GM11168 (cell line): Measurements from ENCODE around the gene ART1.

Source experiments
- in situ Hi-C: fragments of 300-500 bp; cut with MboI; formaldehyde crosslinking; loops from one replicate; pipeline ENCODE4 v1.12.0; 2022; ENCODE audit warnings: low sequenced_read_pairs; ENCODE audit not compliant: unreplicated experiment

Gene ART1

DNA sequence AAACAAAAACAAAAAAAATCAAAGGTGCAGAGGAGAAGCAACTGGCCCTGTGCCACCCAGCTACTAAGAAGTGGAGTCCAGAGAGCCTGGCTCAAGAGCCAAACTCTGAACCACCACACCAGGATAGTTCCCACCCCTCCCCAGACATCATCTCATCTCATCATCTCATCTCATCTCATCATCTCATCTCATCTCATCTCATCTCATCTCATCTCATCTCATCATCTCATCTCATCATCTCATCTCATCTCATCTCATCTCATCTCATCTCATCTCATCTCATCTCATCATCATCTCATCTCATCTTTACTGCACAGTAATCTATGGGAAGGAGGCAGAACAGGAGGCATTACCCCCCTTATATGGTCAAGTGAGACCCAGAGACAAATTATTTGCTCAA is 17.9 kb downstream of the ART1 start:
- in situ Hi-C loops, result no loop called here

DNA sequence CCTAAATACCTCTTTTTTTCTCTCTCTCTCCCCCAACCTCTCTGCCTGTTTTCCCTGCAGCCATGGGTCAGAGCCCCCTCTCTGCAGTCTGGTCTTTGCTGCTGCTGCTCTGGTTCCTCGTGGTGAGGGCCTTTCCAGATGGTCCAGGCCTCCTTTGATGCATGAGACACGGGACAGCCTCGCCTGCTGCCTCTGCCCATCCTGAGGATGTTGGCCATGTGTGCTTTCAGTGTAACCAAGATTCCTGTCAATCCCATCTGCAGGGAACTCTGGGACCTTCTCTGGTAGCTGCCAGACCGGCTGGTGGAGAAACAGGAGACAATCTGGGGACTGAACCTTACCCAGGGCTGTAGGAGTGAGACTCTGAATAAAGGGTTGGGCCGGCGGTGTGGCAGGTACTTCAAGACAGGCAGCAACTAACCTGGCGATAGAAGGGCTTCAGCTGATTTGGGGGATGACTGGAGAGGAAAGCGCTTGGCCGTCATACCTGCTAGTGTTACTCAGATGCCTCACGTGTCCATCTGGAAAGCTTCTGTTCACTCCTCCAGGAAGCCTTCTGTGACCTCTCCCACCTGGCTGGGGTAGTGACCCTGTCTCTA is 19.2 kb downstream of the ART1 start:
- in situ Hi-C loops, result no loop called here

DNA sequence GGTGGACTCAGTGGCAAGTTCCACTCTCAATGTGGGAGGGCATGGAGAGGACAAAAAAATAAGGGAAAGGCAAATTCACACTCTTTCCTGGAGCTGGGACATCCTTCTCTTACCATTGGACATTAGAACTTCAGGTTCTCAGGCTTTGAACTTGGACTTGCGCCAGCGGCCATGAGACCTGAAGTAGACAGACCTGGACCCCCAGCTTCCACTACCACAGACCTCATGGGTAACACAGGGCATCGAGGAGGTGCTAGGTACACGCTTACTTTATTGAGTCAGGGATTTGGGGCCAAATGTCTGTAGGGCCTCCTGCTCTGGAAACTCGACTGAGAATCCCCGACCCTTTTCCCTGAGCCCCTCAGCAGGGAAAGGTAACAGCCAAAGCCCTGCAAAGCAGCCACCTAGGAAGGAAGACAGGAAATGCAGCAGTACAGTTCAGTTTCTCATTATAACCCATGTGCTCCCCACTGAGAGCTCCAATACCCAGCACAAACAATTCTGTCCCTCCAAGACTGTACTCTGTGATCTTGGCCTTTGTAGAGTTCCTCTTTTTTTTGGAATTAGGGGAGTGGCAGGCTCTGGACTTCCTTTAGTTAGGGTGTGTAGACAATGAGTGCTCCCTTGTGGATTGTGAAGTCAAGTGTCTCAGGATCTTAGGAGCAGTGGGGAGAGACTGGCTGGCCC is 20.6 kb downstream of the ART1 start:
- in situ Hi-C loops, result no loop called here

DNA sequence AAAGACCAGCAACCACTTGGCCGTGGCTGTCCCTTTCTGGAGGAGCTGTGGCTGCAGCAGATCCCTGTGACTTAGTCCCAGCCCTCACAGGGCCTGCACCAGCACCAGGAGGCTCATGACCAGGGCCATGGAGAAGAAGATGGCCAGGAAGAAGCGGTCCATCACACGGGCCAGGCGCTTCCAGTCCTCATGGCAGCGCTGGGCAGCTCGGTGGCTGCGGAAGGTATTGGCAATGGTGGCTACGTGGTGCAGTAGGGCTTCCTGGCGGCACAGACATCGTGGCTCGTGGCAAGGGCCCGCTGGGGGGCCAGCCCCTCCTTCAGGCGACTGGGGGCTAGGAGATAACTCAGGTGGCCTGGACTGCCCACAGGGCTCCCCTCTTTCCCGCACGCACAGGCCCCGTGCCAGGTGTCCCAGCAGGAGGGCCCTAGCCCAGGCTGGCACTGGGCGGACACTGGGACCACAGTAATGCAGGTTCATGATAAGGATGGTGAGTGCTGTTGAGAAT is 21.1 kb downstream of the ART1 start:
- in situ Hi-C loops, result no loop called here

DNA sequence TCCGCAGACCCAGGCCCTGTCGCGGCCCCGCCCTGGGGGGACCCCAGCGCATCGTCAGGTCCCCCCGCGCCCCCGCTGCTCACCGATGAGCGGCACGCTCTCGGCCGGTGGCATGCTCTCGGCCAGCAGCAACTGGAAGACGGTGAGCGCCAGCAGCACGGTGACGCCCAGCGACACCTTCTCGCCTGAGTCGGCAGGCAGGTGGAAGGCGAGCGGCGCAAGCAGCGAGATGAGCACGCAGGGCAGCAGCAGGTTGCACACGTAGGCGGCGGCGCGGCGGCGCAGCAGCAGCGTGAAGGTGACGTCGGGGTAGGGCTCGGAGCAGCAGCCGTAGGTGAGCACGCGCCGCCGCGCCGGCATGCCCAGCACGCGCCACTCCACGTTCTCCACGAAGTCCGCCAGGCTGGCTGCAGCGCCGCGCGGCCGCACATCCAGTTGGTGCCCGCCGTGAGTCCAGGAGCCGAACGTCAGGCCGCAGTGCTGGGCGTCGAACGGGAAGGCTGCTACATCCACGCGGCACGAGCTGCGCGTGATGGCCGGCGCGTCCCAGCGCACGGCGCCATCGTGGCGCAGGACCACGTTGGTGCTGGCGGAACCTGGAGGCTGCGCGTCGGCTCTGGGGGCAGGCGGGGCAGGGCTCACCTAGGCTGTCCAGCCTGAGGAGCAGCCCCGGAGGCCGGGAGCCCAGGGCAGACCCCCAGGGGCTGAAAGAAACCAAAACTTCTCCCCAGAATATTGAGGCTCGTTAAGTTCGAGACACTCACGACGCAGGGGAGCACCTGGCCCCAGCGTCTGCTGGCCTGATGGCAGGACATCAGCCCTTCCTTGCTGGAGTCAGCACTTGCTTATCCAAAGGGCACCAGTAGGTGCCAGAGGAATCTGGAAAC is 22.5 kb downstream of the ART1 start:
- in situ Hi-C loops, result no loop called here

DNA sequence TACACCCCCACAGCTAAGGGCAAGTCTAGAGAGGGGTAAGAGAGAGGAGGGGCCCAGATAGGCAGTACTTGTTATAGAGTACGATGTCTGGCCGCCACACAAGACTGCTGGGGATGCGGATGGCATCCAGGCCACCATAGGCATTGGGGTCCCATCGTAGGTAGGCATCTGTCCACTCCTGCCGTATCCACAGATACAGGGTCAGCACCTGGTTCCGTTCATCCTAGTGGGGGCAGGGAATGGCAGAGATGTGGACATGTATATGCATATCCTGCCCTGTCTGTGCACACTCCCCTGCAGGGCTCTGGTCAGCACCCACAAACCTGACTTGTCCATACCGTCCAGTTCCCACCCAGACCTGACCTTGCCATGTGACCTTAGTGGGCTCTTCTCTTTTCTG is 24.2 kb downstream of the ART1 start:
- in situ Hi-C loops, result no loop called here

DNA sequence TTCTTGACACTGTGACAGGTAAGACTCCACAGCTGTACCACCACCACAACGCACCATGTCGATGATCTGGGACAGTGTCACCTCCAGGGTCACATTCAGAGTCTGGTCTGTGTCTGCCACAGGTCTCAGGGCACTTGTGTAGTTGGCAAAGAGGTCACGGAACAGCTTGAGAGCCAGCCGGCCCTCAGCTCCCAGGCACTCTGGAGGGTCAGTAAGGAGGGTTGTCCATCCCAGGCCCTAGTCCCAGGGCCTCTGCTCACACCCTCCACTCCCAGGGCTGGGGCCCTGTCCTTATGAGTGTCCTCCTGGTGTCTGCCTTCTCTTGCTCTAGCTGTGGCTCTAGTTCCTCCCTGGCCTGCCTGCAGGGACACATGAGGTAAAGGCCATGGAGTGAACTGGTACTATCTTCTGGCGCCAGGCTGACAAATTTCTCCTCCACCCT is 24.8 kb downstream of the ART1 start:
- in situ Hi-C loops, result no loop called here

DNA sequence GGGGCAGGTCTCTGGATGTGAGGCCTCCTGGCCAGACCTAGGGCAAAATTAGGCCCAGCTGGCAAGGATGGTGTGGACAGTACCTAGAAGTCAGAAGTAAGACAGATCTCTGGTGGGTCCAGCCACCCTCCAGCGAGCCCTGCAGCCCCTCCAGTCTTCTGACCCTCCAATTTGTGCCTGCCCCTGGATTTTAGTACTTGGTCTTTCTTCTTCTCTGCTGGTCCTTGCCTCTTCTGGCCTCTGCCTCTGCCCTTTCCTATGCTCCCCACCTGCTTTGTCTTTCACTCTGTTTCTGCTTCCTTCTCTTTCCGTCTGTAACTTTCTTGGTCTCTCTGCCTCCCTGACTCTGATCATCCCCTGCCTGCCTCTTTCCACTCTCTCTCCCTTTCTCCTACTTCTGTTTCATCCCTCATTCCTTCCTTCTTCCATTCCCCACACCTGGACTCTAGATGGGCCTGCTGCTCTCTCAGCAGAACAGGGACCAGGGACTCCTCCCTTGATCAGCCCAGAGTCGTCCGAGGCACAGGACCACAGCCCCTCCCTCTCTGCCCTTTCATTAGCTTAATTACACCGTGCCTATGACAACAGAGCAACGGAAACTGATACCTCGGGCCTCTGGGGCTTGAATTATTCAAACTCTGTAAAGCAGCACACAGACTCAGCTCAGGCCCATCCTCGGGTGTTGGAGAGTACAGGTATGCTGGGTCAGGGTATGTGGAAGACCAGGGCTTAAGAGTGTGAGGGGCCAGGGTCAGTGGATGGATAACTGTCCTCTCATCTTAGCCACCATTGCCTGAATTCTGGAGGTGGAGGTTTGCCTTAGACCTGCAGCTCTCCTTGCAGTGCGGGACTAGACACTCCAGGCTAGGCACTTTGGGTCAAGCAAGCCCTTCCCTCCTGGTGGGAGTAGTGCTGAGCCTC is 26.7 kb downstream of the ART1 start, which contains the start of gene CHRNA10:
CHRNA10 (minus strand) TSS at position 51 of the 921 bp plus-strand sequence. CDS start 72 bp downstream, outside the sequence.
- in situ Hi-C loops, result no loop called here

DNA sequence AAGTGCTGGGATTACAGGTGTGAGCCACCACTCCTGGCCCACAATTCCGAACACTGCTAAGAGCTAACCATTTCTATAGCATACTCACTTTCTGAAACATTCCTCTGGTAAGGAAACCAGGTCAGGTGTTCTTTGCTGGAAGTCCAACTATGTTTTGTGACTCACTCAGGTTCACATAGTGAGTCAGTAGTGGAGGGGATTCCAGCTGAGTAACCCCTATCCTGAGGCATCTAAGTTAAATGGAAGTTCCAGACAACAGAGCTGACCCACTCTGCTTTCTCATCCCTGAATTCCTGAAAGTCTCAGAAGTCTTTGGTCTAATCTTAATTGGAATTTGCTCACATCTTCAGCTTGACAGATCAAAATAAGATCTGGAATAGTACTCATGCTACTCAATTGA is 29.3 kb downstream of the ART1 start:
- in situ Hi-C loops, result no loop called here

DNA sequence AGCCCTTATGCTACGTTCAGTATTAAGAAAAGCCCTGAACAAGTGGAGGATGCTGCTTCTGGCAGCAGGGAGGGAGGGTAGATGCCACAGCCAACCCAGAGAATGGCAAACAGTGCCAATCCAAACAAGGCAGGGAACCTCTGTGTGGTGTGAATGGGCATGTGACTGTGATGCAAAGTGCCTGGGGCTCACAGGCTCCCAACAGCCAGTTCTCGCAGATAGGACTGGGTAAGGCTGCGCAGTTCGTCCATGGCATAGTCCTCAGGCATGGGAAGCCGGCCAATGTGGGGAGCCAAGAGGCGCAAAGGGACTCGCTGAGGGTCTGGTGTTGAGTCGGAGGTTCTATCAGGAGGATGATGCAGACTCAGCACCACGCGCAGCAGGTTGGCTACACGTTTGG is 31.0 kb downstream of the ART1 start:
- in situ Hi-C loops, result no loop called here

DNA sequence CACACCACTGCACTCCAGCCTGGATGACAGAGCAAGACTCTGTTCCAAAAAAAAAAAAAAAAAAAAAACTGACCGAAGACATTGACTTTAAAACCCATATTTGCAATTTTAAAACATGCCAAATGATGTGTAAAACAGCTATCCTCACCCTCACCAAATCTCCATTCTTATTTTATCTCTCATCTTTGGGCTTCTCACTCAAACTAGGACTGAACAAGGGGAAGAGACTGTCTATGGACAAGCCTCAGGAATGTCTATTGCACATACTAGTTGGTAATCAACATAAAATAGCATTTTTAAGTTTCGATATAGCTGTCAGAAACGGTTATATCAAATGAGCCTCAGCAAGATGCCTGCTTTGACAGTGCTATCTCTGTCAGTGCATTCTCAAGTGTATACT is 34.1 kb downstream of the ART1 start:
- in situ Hi-C loops, result no loop called here

DNA sequence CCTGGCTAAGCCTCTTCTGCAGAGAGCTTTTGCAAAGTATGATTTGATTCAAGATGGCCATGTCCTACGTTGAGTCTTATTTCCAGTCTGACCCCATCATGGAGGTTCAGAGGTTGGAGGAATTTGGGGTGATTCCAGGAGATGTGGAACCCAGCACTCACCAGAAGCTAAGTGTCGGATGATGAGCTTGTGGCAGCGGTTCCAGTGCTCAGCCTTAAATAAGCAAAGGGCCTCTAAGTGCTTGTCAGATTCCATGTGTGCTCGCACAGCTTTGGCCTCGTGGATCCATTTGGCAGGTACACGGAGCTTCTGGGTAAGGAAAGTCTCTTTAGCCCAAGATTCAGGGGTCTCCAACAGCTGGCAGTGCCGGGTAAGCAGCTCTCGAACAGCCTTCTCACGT is 38.1 kb downstream of the ART1 start:
- in situ Hi-C loops, result no loop called here

DNA sequence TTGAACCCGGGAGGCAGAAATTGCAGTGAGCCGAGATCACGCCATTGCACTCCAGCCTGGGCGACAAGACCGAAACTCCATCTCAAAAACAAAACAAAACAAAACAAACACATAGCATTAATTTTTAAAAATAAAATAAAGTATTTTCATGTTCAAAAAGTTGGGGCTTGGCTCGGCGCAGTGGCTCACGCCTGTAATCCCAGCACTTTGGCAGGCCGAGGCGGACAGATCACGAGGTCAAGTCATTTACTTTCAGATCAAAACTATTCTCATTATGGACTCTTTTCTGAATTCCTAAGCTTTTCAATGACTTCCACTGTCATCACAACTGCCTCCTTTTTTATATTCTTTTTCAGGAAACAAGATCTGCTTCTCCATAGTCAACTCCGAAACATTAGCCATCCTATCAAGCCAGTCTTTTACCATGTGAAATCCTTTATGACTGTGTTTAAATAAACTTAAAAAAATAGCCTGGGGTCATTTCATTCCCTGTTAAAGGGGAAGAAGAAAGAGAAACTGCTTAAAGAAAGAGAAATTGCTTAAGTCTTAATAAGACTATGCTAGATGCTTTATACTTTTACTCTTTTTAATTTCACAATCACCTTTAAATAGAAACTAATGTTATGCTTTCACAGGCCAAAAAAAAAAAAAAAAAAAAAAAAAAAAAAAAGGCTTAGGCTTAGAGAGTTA is 39.3 kb downstream of the ART1 start:
- in situ Hi-C loops, result no loop called here

DNA sequence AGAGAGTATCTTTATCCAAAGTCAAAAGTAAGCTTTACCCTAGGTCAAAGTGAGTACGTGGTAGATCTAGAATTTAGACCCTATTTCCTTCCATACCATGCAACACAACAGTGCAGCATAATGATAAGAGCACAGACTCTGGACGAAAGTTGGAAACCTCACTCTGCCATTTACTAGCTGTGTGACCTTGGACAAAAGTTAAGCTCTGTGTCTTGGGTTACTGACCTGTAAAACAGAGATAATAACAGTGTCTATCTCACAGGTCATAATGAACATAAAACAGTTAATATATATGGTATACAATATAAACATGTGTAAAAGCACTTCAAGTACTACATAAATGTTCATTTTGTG is 39.9 kb downstream of the ART1 start:
- in situ Hi-C loops, result no loop called here

DNA sequence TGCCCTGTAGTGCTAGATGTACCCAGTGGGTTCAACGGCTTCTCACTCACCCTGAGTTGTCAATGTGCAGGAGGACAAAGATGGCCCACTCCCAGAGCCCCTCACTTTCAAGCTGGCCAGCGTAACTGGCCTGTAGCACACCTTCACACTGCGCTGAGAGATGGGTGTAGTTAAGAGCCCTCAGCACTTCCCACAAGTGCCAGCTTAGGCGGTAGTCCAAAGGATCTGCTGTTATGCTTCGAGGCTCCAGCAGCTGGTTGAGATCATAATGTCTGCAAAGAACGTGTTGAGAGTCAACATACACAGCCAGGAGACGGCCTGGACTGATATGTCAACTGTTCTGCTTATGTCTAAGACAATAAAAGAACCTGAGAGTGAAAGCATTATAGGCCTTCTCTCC is 41.0 kb downstream of the ART1 start:
- in situ Hi-C loops, result no loop called here

DNA sequence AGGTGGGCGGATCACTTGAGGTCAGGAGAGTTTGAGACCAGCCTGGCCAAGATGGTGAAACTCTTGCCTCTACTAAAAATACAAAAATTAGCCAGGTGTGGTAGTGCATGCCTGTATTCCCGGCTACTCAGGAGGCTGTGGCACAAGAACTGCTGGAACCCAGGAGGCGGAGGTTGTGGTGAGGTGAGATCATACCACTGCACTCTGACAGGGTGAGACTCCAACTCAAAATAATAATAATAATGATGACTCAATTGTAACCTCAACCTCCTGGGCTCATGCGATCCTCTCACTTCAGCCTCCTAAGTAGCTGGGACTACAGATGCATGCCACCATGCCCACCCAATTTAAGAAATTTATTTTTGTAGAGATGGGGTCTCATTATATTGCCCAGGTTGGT is 41.8 kb downstream of the ART1 start:
- in situ Hi-C loops, result no loop called here

DNA sequence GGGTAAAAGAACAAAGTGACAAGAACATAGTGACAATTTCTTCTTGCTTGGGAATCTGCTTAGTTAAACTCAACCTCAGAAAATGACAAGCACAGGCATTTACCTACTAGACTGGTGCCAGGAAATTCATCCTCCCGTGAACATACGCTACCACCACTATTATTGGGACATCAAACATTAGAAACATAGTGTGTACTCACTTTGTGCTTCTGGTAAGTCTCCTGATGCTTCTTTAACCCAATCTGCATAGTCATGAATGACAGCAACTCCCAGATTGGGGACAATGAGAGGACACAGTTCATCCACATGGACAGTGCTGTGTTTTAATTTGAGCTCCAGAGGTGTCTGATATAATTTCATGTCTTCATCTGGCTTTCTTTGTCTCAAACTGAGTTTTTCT is 55.5 kb downstream of the ART1 start:
- in situ Hi-C loops, result no loop called here

DNA sequence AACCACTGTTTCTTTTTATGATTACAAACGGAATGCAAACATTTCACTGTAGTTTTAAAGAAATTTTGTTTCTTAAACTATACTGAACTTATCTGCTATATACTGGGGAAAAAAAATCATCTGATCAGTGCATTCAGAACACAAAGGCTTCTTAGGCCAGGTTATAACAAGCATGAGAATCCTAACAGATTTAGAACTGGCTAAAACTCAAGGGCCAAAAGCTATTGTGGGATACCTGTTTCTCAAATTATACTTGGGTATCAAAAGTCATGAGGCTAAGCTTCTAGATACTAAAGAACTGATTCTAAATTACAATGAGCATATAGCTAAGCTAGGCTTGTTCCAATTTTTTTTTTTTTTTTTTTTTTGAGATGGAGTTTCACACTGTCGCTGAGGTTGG is 56.0 kb downstream of the ART1 start:
- in situ Hi-C loops, result no loop called here

DNA sequence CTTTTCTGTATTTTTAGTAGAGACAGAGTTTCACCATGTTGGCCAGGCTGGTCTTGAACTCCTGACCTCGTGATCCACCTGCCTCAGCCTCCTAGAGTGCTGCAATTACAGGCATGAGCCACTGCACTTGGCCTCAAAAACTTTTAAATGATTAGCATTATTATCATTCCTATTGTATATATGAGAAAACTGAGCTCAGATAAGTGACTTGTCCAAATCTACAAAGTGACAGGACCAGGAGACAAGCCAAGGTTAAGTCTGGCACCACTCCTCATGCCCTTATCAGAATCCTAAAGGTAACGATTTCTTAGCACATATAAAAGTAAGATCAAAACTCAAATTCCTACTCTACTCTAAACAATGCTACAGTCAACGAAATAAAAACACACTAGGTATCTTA is 58.5 kb downstream of the ART1 start:
- in situ Hi-C loops, result no loop called here

DNA sequence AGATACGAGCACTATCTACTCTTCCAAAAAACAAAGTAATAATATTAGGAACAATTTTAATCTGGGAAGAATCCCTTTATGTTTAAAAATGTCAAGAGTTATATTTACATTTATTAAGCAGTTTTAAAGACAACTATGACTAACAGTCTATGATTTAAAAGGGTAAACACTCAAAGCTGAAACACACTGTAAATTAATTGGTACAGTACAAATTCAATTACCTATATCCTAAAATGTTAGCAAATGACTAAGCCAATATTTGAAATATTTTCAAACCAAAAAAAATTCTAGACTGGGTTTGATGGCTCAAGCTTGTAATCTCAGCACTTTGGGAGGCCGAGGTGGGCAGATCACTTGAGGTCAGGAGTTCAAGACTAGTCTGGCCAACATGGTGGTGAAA is 62.2 kb downstream of the ART1 start:
- in situ Hi-C loops, result no loop called here
